NCI-H2081 (cell line): ENCODE measurements around the gene ZNF30.
"Not testable (repeated sequence)": the region's sequence is repeated elsewhere in the genome, so short reads cannot be mapped to it uniquely, and the experiment has no call there.

ENCODE experiments used
- DNase-seq, 2 experiments: peaks; one replicate each; lab custom pipeline; 2025; lab: John Stamatoyannopoulos, UW

Gene ZNF30

GRCh38 chr19:34985249-34986022, 58.7 kb downstream of the ZNF30 start:
- no peak for DNase-seq

GRCh38 chr19:34988119-34988518, 61.4 kb downstream of the ZNF30 start:
- no peak for DNase-seq

- DNase-seq, result no peak
Measured at GRCh38 chr19:34989298-34989697, 62.6 kb downstream of the ZNF30 start.

GRCh38 chr19:34990578-34991192, 64.0 kb downstream of the ZNF30 start:
- DNase-seq, result no peak

- DNase-seq, result no peak
Measured at GRCh38 chr19:34991542-34992333, 65.0 kb downstream of the ZNF30 start.

GRCh38 chr19:34992582-34992981, 65.9 kb downstream of the ZNF30 start:
- DNase-seq, result not testable (repeated sequence)

GRCh38 chr19:34994286-34994642, 67.6 kb downstream of the ZNF30 start:
- DNase-seq, result no peak
